Rectal smooth muscle tissue (tissue), 1 donor: ENCODE data around the gene DCDC1.

Source experiments
- H3K27ac ChIP-seq: one replicate; pipeline ENCODE4 v1.7.0; 2013; ENCODE audit warnings: low read depth, low read length, inconsistent platforms
- H3K27me3 ChIP-seq: one replicate; pipeline ENCODE4 v1.7.0; 2013; ENCODE audit warnings: low read length; ENCODE audit not compliant: control insufficient read depth, insufficient read depth
- H3K36me3 ChIP-seq: one replicate; pipeline ENCODE4 v1.7.0; 2013; ENCODE audit warnings: low read length; ENCODE audit not compliant: control insufficient read depth, insufficient read depth
- H3K4me1 ChIP-seq: one replicate; pipeline ENCODE4 v1.7.0; 2013; ENCODE audit warnings: low read length; ENCODE audit not compliant: control insufficient read depth, insufficient read depth
- H3K4me3 ChIP-seq: one replicate; pipeline ENCODE4 v1.7.0; 2013; ENCODE audit warnings: low read length
- H3K9ac ChIP-seq: one replicate; pipeline ENCODE4 v1.7.0; 2013; ENCODE audit warnings: low read length

Gene DCDC1

GRCh38 chr11:31246451-31247165 lies 122.9 kb downstream of the DCDC1 start:
- Histone ChIP-seq H3K27ac (no peak overlapping the region), H3K36me3 (no peaks in the 10 kb centered on the region), H3K9ac (no peak overlapping the region), H3K4me1 (no peaks in the 10 kb centered on the region), H3K4me3 (no peak overlapping the region), H3K27me3 (no peaks in the 10 kb centered on the region)

GRCh38 chr11:31243706-31244105 lies 125.8 kb downstream of the DCDC1 start:
- Histone ChIP-seq H3K9ac (no peak overlapping the region), H3K36me3 (no peaks in the 10 kb centered on the region), H3K27me3 (no peaks in the 10 kb centered on the region), H3K27ac (no peak overlapping the region), H3K4me3 (no peak overlapping the region), H3K4me1 (no peaks in the 10 kb centered on the region)

- Histone ChIP-seq H3K4me3 (no peak overlapping the region), H3K27me3 (no peaks in the 10 kb centered on the region), H3K36me3 (no peaks in the 10 kb centered on the region)
Measured at GRCh38 chr11:31240340-31240904, 129.1 kb downstream of the DCDC1 start.

GRCh38 chr11:31237819-31238760 lies 131.4 kb downstream of the DCDC1 start:
- H3K4me1 ChIP-seq = no peaks in the 10 kb centered on the region
- no peak overlapping the region for H3K27ac ChIP-seq
- H3K9ac ChIP-seq = no peak overlapping the region
- H3K36me3 ChIP-seq = no peaks in the 10 kb centered on the region
- no peak overlapping the region for H3K4me3 ChIP-seq
- no peaks in the 10 kb centered on the region for H3K27me3 ChIP-seq

More at GRCh38 chr11:31240340-31240904, 129.1 kb downstream of the DCDC1 start:
- Histone ChIP-seq H3K9ac (no peak overlapping the region), H3K27ac (no peak overlapping the region), H3K4me1 (no peaks in the 10 kb centered on the region)

- Histone ChIP-seq H3K4me1 (no peaks in the 10 kb centered on the region), H3K27ac (no peak overlapping the region), H3K36me3 (no peaks in the 10 kb centered on the region), H3K27me3 (no peaks in the 10 kb centered on the region), H3K4me3 (no peak overlapping the region), H3K9ac (no peak overlapping the region)
Measured at GRCh38 chr11:31236143-31236542, 133.4 kb downstream of the DCDC1 start.

GRCh38 chr11:31233425-31233824 lies 136.1 kb downstream of the DCDC1 start:
- Histone ChIP-seq H3K27me3 (no peaks in the 10 kb centered on the region), H3K4me3 (no peak overlapping the region), H3K9ac (no peak overlapping the region), H3K27ac (no peak overlapping the region), H3K4me1 (no peaks in the 10 kb centered on the region), H3K36me3 (no peaks in the 10 kb centered on the region)

GRCh38 chr11:31231601-31232000 lies 137.9 kb downstream of the DCDC1 start:
- H3K27me3 ChIP-seq = no peaks in the 10 kb centered on the region
- no peak overlapping the region for H3K27ac ChIP-seq
- no peak overlapping the region for H3K9ac ChIP-seq
- no peaks in the 10 kb centered on the region for H3K4me1 ChIP-seq
- no peaks in the 10 kb centered on the region for H3K36me3 ChIP-seq
- no peak overlapping the region for H3K4me3 ChIP-seq

GRCh38 chr11:31218847-31219246 lies 150.7 kb downstream of the DCDC1 start:
- no peaks in the 10 kb centered on the region for H3K4me1 ChIP-seq
- H3K27me3 ChIP-seq = no peaks in the 10 kb centered on the region
- no peak overlapping the region for H3K9ac ChIP-seq
- no peak overlapping the region for H3K27ac ChIP-seq
- no peak overlapping the region for H3K4me3 ChIP-seq
- H3K36me3 ChIP-seq = no peaks in the 10 kb centered on the region

GRCh38 chr11:31214372-31214771 lies 155.2 kb downstream of the DCDC1 start:
- H3K4me1 ChIP-seq = no peaks in the 10 kb centered on the region
- no peaks in the 10 kb centered on the region for H3K36me3 ChIP-seq
- no peaks in the 10 kb centered on the region for H3K27me3 ChIP-seq
- H3K4me3 ChIP-seq = no peak overlapping the region
- no peak overlapping the region for H3K9ac ChIP-seq
- no peak overlapping the region for H3K27ac ChIP-seq

- Histone ChIP-seq H3K4me1 (no peaks in the 10 kb centered on the region), H3K4me3 (no peak overlapping the region), H3K27me3 (no peaks in the 10 kb centered on the region), H3K27ac (no peak overlapping the region), H3K36me3 (no peaks in the 10 kb centered on the region), H3K9ac (no peak overlapping the region)
Measured at GRCh38 chr11:31199378-31199777, 170.2 kb downstream of the DCDC1 start.

- H3K27ac ChIP-seq = no peak overlapping the region
- no peaks in the 10 kb centered on the region for H3K4me1 ChIP-seq
- H3K4me3 ChIP-seq = no peak overlapping the region
- H3K36me3 ChIP-seq = no peaks in the 10 kb centered on the region
- H3K27me3 ChIP-seq = no peaks in the 10 kb centered on the region
- H3K9ac ChIP-seq = no peak overlapping the region
Measured at GRCh38 chr11:31173926-31174680, 195.4 kb downstream of the DCDC1 start.
